GM18520 (cell line): ENCODE results near the gene PHACTR3.
A peak's percentile ranks its signal among the peaks of the same experiment; 100 is the strongest.

Experiments used
- ATAC-seq: cut with Tn5 transposase; IDR thresholded peaks from one replicate; pipeline ENCODE4 v1.9.1; 2021; ENCODE audit not compliant: unreplicated experiment

PHACTR3 gene

DNA sequence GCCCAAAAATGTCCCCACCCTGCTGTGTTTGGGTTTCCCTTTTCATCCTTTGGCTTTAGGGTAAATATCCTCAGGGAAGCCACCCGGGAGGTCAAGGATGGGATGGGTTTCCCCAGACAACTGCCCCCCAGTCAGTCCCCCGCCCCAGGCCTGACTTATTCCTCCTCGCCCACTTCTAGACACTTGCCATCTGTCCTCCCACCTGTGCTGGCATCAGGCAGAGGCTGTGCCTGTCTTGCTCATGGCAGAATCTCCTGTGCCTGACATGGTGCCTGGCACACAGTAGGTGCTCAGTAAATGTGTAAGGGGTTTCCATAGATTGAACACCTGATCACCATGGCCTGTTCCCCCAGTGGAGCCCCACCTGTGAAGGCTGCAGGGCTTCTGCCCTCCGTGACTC is 141.8 kb downstream of the PHACTR3 start:
- ATAC-seq = no peak

DNA sequence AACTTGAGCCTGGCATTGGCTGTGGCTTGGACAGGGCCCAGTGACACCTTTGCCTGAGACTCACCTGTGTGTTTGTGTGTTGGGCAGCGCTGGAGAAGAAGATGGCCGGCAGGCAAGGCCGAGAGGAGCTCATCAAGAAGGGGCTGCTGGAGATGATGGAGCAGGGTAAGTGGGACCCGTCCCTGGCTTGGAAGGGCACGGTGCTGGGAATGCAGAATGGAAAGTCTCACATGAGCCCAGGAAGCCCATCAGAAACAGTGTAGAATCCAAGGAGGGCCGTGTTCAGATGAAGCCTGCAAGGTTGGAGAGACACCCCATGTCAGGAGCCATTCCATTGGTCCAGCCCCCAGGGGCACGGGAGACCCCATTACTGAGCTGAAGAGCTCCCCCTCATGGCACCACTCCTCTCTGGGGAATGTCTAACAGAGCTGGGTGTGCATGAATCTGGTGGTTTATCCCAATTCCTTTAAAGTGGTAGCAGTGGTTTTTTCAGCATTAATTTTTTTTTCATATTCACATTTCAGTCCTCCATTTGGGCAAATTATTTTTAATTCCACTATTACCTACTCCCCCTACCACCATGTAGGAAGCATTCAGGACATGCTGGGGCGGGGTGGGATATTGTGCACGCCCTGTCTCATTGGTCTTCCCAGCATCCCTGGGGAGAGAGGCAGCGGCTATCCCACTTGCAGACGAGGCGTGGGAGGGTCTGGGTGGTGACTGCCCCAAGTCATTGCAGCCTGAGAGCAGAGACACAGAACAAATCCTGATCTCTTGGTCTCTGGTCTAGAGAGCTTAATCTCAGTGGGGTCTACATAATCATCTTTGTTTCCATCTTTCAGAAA is 143.6 kb downstream of the PHACTR3 start:
- ATAC-seq = no peak

DNA sequence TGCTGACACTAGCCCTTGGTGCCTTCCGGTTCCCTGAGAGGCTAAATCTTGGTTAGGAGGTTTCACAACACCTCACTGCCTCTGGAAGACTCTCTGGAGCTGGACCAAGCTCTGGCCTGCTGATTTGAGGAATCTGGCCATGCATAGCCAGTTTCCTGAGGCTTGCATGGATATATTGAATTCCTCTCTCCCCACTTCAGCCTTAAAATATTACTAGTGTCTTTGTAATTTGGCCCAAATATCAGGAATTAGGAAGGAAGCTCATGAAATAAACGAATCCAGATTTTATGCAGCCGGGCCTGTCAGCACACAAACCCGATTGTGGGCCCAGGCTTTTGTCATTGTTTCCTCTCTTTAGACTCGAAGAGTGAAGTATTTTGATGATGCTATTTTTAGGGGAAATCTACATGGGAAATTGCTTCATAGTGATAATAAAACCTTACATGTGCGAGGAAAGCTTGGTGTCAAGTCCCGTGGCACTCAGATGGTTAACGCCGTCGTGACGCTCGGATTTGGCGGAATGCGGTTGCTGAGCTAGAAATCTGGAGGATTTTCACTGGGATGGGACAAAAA is 144.4 kb downstream of the PHACTR3 start:
- no peak for ATAC-seq

DNA sequence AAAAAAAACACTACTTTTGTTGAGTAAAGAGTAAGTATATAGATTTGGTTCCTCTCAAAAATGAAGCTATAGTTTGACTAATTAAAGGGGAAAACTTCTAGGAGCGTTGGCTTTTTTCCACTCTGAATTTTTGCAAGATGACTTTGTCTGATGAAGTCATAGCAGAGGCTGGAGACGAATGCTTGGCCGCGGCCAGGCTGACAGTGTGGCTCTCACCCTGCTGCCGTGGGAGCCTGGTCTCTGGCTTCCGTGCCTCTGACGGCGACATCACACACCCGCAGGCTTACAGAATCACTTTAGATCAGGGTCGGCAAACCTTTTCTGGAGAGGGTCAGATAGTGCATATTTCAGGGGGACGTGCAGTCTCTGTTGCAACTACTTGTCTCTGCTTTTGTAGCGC is 145.0 kb downstream of the PHACTR3 start:
- no peak for ATAC-seq

DNA sequence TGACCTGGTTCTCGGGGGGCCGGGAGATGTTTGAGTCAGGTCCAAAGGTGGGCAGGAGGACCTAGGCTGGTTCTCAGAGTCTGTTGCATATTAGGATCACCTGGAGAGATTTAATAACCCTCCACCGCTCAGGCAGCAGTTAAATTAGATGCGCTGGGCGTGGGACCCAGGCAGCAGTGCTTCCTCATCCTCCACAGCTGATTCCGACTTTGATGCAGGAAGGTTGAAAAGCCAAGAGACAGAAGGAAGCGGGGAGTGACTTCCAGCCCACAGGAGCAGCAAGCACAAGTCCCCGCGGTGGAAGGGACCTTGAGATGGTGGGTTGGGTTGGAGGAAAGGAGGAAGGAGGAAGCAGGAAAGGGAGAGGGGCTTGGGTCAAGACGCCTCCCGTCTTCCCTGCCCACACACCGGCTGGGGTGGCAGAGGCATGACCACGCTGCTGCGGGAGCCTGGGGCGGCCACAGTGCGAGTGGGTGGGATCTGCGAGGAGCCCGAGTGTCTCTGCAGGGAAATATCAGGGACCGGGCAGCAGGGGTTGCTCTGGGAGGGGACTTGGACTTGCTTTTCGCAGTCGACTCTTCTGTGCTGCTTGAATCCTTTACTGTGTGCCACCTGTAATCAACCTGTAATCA is 146.0 kb downstream of the PHACTR3 start:
- no peak for ATAC-seq

DNA sequence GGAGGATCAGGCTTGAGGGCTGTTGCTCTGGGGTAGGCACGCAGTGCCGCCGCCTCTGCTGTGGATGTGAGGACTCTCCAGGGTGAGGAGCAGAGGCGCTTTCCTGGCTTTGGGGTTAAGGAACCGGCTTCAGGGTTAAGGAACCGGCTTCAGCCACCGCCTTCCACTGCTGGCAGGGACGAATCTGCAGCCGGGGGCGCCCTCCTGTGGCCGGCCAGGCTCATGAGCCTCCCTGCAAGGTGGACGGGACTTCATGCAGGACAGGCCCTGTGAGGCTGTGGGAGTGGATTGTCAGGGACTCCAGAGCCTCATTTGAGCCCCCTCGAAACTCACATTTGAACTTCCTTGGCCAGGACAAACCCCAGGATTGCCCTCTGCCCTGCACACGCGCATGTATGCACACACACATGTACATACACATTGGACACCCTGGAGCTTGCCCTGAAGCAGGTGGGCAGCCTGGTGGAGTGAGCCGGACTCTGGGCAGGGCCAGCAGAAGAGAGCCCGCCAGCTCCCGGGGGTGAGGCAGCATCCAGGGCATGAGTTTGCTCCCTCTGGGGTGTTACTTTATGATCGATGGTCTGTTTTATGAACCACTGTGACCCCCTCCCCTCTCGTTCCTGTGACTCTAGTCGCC is 146.9 kb downstream of the PHACTR3 start:
- ATAC-seq = no peak

DNA sequence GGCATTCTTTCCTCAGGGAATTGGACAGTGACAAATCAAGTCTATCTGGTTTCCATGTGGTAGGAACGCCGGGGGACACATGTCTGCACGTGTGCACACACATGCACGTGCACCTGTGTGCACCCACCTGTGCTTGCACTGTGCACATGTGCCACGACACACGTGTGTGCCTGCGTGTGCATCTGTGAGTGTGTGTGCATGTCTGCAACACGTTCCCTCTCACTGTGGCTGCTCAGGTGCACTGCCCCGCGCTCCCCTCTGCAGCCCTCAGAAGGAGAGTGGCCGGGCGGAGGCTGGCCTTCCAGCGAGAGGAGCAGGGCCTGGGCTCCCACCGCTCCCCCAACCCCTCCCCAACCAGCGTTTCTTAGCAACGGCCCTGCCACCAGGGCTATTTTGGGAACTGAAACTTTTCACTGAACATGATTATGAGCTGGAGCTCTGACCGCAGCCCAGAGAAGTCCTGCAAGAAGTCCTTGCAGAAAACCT is 147.8 kb downstream of the PHACTR3 start:
- peak; percentile 51 for ATAC-seq

DNA sequence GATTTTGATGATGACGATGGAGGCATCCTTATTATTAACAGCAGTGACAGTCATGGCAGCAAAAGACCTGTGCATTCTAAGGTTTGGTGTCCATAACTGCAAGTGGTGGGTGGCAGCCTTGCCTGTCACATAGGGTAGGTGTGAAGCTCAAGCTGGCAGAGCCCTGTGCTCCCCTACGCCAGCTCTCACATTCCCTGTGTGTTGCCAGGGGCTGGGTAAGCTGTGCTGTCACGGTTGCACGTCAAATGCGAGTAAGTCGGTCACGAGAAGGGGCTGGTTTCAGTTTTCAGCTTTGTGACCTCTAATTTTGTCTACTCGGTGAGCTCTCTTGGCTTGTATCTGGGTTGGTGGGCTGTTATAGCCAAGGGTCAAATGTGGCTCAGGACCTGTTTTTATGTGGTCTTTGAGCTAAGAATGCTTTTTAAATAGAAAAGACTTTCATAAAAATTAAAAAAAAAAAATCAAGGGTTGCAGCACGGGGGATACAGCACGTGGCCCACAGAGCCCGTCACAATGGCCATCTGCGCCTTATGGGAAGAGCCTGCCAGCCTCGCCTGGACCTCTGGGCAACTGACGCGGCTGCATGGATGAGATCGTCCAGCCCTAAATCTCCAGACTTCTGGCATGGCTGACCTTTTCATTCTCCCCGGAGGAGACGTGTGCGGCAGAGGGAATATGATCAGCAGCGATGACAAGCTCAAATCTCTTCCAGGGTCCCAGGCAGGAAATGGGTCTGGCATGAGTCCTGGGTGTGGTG is 148.5 kb downstream of the PHACTR3 start:
- ATAC-seq = peak; percentile 17

DNA sequence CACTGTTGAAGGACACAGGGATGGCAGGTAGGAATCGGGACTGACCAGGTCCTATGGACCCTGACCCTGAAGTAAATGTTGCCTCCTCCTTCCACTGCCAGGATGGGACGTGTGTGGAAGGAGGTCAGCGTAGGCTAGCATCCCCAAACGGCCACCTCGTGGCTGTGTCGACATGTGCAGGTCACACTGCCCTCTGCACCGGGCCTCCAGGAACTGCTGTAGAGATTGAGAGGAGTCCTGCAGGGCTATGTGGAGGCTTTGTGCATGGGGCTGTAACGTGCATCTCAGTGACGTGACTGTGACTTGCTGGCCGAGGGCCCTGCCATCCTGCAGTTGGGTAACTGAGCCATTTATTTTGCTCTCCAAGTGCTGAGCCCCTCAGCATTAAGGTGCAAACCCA is 149.5 kb downstream of the PHACTR3 start:
- no peak for ATAC-seq

DNA sequence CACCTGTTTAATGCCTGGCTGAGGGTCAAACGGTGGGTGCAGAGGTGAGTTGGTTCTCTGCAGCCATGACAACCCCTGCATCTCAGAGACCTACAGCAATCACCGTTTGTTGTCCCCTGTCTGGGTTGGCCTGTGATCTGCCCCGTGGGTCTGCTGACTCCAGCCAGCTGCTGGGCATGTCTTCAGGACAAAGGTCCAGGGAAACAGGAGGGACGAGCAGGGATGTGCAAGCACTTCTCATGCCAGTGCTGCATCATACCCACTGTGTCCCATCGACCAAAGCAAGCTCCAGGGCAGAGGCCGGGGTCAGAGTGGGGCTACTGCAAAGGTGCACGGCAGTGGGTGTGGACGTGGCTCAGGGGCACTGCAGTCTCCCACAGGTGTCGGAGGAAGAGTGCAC is 150.2 kb downstream of the PHACTR3 start:
- no peak for ATAC-seq

DNA sequence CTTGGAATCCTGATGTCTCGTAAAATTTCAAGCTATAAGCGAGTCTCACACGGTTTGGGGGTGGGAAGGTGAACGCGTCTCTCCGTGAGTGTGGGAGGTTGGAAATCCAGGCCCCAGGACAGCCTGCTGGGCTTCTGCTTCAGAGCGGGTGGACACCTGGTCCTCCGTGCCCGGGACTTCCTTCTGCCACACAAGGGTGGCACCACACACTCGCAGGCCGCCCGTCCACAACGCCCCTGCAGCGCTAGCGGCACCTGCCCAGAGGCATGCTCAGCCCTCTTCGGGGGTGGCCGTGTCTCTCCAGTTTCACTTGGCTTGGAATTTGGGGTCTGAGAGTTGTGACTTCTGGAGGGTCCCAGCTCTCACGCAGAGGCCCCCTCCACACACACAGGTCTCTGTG is 151.9 kb downstream of the PHACTR3 start:
- no peak for ATAC-seq

DNA sequence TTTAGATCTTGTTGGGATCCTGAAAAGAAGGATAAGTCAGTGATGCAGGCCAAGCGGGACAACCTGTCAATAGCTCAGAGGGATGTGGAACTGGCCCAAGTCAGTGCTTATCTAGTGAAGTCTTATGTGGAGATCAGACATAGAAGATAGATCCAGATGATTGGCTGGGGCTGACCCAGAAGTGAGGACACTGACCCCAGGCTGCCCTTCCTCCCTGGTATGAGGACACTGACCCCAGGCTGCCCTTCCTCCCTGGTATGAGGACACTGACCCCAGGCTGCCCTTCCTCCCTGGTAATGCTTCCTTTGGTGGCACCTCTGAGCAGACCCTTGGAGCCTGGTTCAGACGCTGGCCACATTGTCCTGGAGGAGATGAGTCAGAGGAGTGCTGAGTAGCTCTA is 159.7 kb downstream of the PHACTR3 start:
- ATAC-seq = no peak

DNA sequence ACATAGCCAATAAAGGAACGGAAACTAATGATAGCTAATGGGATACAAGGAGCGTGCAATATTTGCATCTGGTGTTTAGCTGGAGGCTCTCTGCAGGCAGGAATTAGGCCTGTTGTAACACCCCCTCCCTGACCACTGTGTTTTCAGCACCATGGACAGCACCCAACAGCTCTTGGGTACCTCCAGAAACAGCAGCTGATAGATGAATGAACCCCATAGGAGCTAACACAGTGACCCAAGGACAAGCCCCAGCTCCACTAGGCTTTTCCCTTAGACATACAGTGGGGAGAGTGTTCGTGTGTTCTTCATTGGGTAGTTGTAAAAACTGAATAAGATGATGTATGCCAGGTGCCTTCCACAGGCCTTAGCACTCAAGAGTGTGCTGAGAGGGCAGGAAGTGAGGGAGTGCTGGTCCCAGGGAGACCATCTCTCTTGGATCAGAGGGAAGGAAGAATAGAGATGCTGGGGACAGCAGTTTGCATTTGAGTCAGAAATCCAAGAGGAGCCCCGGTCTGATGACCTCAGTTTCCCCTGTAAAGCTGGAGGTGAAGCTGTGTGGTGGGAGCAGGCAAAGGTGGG is 161.3 kb downstream of the PHACTR3 start:
- no peak for ATAC-seq

DNA sequence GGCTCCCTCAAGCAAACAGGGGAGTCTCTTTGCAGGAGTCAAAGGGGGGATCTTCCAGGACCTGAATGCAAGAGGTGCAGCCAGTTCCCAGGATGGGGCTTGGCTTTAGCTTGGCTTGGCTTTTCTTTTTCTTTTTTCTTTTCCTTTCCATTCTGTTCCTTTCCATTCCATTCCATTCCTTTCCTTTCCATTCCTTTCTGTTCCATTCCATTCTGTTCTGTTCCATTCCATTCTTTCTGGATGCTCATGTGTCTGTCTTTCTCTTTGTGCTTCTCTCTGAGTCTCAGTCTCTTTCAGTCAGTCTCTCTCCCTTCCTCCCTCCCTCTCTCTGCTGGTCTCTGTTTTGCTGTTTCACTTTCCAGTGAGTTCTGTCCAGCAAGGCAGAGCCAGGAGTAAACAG is 163.3 kb downstream of the PHACTR3 start:
- ATAC-seq = no peak

DNA sequence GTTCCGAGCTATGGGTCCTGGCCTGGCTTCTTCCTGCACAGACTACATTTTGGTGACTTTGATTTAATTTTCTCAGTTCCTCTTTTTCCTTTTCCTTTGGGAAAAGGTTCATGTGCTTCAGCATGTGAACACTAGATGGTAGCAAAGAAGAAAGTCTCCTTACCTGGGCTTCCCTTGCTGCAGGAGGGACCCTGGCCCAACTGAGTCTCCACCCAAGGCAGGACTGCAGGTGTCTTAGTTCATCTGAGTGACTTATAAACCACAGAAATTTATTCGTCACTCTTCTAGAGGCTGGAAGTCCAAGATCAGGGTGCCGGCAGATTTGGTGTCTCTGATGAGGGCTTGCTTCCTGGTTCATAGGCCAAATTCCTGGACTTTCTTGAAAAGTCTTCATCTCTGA is 165.9 kb downstream of the PHACTR3 start:
- ATAC-seq = no peak

DNA sequence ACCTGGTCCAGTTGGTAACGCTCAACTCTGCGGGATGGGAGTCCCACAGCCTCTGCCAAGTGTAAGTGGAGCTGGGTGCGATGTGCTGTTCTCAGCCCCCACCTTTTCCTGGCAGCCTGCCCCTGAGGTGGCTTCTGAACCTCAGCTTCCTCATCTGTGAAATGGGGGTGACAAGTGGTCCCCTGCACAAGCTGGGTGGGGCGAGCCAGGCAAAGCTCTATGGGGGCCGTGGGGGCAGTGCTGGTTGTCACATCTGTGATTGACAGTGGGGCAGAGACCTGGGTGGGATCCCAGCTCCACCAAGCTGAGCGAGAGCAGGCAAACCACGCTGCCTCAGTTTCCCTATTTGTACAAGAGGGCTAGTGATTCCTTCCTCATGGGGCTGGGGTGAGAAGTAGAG is 166.5 kb downstream of the PHACTR3 start:
- no peak for ATAC-seq

DNA sequence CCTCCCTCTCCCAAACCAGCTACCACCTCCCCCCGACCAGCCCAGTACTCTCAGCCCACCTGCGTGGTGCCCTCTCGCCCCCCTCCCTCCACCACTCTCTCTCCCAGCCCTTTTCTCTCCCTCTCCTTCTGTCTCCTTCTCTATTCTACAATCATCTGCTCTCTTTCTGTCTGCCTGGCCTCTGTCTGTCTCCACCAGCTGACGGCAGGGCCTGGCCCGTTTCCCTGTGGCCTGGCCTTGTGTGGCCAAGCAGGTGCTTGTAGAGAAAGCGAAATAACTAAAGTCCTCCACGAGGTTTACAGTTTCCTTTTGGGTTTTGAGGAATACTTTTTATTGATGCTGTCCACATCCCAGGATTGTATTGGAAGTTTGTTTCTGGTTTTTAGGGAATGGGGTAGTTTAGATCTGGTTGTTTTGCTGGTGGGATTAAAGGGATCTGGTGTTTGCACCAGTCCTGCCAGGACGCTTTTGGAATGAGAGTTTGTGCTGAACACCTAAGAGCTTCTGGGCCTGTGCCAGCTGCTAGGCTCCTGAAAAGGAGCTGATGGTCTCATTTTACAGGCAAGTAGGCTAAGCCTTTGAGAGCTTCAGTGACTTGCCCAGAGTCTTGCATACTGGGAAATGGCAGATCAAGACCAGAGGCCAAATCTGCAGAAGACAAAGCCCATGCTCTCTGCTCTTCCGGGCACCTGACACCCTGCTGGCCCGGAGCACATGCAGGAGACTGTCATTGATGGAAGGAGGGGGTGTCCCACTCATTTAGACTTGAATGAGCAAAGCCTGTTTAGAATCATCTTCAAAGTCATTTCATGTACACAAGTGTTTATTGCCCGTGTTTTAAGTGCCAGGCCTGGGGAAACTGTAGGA is 167.4 kb downstream of the PHACTR3 start:
- no peak for ATAC-seq

DNA sequence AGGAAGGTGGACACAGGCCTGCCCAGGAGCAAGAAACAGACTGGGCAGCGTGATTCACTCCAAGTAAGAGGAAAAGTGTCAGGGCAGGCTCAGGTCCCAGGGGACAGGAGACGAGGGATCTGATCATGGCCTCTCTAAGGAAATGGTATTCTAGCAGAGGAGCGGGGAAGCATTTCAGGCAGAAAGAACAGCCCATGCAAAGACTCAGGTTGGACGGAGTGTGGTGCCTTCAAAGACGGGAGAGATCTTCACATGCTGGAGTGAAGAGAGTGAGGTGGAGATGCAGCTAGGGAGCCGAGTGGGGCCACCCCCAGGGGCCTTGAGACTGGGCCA is 168.0 kb downstream of the PHACTR3 start:
- no peak for ATAC-seq

DNA sequence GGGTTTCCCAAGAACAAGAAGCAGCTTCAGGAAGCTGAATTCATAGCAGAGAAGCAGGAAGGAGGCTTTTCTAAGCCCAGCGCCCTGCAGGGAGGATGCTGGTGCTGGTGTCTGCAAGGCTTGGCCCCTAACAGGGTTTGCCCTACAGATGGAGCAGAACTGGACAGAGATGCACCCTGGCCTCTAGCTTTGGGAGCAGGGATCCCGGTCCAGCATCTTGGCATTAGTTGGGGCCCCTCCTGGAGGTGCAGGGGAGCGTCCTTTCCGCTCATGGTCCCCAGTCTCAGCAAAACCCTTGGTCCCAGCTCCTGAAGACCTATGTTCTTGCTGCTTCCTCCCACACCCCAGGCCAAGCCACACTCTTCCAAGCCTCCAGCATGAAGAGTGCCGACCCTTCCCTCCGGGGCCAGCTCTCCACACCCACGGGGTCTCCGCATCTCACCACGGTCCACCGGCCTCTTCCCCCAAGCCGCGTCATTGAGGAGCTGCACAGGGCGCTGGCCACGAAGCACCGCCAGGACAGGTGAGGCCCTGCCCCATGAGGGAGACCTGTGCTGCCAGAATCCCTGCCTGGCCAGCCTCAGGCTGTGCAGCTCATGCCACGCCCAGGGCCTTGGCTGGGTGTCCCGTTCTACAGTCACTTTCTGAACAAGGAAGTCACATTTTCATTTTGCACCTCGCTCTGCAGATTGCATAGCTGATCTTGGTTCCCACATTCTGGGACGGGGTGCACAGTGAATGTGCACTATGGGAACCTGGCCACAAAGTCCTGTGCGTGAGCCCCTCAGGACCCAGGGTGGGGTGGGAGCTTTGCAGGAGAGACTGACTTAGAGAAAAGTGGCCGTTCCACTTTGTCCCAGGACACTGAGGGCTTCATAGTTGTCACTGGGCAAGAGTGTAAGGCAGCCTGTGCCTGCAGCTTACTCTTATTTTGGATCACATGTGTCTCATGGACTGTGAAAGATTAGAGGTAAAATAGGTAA is 168.9 kb downstream of the PHACTR3 start:
- no peak for ATAC-seq
